K562 (cell line): ENCODE measurements around the gene B2M. TPM values are rescaled to one million over a fixed set of nuclear protein-coding genes. Genes with fewer than 3 reads are reported as not detected.

Source experiments
- CHCHD3 ChIP-seq: fragments of 250-450 bp; sonication (Bioruptor Pico); IDR thresholded peaks from 2 replicates; pipeline ENCODE4 v2.1.2; 2022; ENCODE audit warnings: mild to moderate bottlenecking
- EHMT2 ChIP-seq: fragments of 450-650 bp; IDR thresholded peaks from 2 replicates; pipeline ENCODE4 v1.6.1; 2018; ENCODE audit warnings: antibody characterized with exemption
- GTF2A2 ChIP-seq: IDR thresholded peaks from 2 replicates; pipeline ENCODE4 v1.6.1; 2016; ENCODE audit warnings: mild to moderate bottlenecking, missing genetic modification characterization, missing compliant biosample characterization
- JUNB ChIP-seq: fragments of 450-650 bp; formaldehyde crosslinking; conservative IDR thresholded peaks from 2 replicates; pipeline ENCODE4 v1.4.0; 2020; ENCODE audit warnings: mild to moderate bottlenecking
- NR4A1 ChIP-seq, 2 experiments: fragments of 250-450 bp in 1 of 2; fragments of 450-650 bp in 1 of 2; sonication (Bioruptor Pico) in 1 of 2; IDR thresholded peaks; 2 replicates each; pipeline versions ENCODE4 v1.4.0 to v1.6.1; 2016 to 2020; ENCODE audit warnings: mild to moderate bottlenecking in 2 of 2, missing compliant biosample characterization in 1 of 2, missing genetic modification characterization in 1 of 2, moderate library complexity in 1 of 2
- POLR2H ChIP-seq: IDR thresholded peaks from 2 replicates; pipeline ENCODE4 v1.6.1; 2016; ENCODE audit warnings: missing genetic modification characterization, low read depth, mild to moderate bottlenecking, control low read depth, missing compliant biosample characterization, moderate library complexity
- PPARD ChIP-seq: fragments of 250-450 bp; sonication (Bioruptor Pico); IDR thresholded peaks from 2 replicates; pipeline ENCODE4 v1.8.0; 2022; ENCODE audit warnings: inconsistent platforms, mild to moderate bottlenecking, moderate library complexity
- RBM39 ChIP-seq: fragments of 200-400 bp; formaldehyde crosslinking; optimal IDR thresholded peaks from 2 replicates; pipeline ENCODE3; 2018; ENCODE audit warnings: low read depth, low read length
- TFAM ChIP-seq: fragments of 250-450 bp; sonication (Bioruptor Pico); conservative IDR thresholded peaks from 2 replicates; pipeline ENCODE4 v1.5.0; 2021; ENCODE audit warnings: mild to moderate bottlenecking, moderate library complexity
- ZMIZ1 ChIP-seq, 2 experiments: fragments of 150-350 bp in 1 of 2; IDR thresholded peaks; 2 replicates each; pipeline ENCODE4 v1.6.1; 2012 to 2016; ENCODE audit warnings: low read depth in 2 of 2, low read length in 2 of 2, mild to moderate bottlenecking in 1 of 2, moderate library complexity in 1 of 2
- ZNF274 ChIP-seq: IDR thresholded peaks from 2 replicates; pipeline ENCODE4 v1.6.1; 2011; ENCODE audit warnings: low read depth, mild to moderate bottlenecking, low read length, moderate library complexity, borderline replicate concordance
- ZNF445 ChIP-seq: fragments of 250-450 bp; sonication (Bioruptor Pico); IDR thresholded peaks from 2 replicates; pipeline ENCODE4 v1.4.0; 2020; ENCODE audit warnings: low read depth, mild to moderate bottlenecking, moderate library complexity
- polyA plus RNA-seq, 8 experiments: library from polyadenylated mRNA; depleted of rRNA in 4 of 8; stranded (reverse) in 5 of 8; unstranded in 3 of 8; fragments of >200 nt; fragmentation: Nextera tagmentation in 2 of 8; fragmentation: Illumina TruSeq in 1 of 8; extraction: Ambion mirVana in 2 of 8; extraction: Trizol in 1 of 8; gene quantifications; 2 replicates each; pipeline versions ENCODE4 v1.2.1 to v1.2.3, GENCODE V29; 2011 to 2014; ENCODE audit warnings: inconsistent platforms in 1 of 8, missing spikeins in 1 of 8
- total RNA-seq, 7 experiments: library from RNA; depleted of rRNA in 6 of 7; stranded (reverse); fragments of >200 nt in 6 of 7; fragmentation: Illumina TruSeq in 2 of 7; extraction: Trizol in 2 of 7; gene quantifications; 2 replicates each; pipeline versions ENCODE4 v1.2.1 to v1.2.3, GENCODE V29; 2011 to 2021; ENCODE audit warnings: low replicate concordance in 1 of 7
- TF ChIP-seq, protein P1 (sequence below): fragments of 200-800 bp; sonication (Bioruptor generic); IDR thresholded peaks from 2 replicates; pipeline ENCODE4 v1.6.1; 2017; ENCODE audit warnings: missing genetic modification characterization, missing compliant biosample characterization
- TF ChIP-seq, protein P2 (sequence below): fragments of 250-450 bp; sonication (Bioruptor Pico); IDR thresholded peaks from 2 replicates; pipeline ENCODE4 v1.4.0; 2020
- TF ChIP-seq, protein P3 (sequence below): fragments of 450-650 bp; IDR thresholded peaks from 2 replicates; pipeline ENCODE4 v1.6.1; 2016

The B2M gene
- total and polyA plus RNA-seq, 9 of the 15 experiments (the other 6 are each of a cell fraction or from before 2014, with no cell fraction given), result 460 to 3,138 (median 1,032) TPM

GRCh38 chr15:44711096-44711742 is at the start of gene B2M, which contains the start of gene PATL2 (continued):
- TF ChIP-seq CHCHD3, result 0 out of 2 replicates have a peak, but pooled peaks have one; percentile 76
- TF ChIP-seq RBM39, result no peak
- peak; percentile 97 for TF ChIP-seq POLR2H (tag)
- no peak for TF ChIP-seq EHMT2
- TF ChIP-seq NR4A1 (CRISPR knock-in tag; IDR thresholded peaks at IDR 0.05), result no peak; the same call in 1 of the 2 replicates
- no peak for TF ChIP-seq NR4A1 (tag; IDR thresholded peaks at IDR 0.05)
- TF ChIP-seq ZNF445 (CRISPR knock-in tag), result no peak
- TF ChIP-seq JUNB (CRISPR knock-in tag), result no peak
- no peak for TF ChIP-seq PPARD (CRISPR knock-in tag)
- TF ChIP-seq, protein P1, sequence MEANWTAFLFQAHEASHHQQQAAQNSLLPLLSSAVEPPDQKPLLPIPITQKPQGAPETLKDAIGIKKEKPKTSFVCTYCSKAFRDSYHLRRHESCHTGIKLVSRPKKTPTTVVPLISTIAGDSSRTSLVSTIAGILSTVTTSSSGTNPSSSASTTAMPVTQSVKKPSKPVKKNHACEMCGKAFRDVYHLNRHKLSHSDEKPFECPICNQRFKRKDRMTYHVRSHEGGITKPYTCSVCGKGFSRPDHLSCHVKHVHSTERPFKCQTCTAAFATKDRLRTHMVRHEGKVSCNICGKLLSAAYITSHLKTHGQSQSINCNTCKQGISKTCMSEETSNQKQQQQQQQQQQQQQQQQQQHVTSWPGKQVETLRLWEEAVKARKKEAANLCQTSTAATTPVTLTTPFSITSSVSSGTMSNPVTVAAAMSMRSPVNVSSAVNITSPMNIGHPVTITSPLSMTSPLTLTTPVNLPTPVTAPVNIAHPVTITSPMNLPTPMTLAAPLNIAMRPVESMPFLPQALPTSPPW (CRISPR knock-in tag), result no peak
- no peak for TF ChIP-seq TFAM (CRISPR knock-in tag)
- TF ChIP-seq, protein P2, sequence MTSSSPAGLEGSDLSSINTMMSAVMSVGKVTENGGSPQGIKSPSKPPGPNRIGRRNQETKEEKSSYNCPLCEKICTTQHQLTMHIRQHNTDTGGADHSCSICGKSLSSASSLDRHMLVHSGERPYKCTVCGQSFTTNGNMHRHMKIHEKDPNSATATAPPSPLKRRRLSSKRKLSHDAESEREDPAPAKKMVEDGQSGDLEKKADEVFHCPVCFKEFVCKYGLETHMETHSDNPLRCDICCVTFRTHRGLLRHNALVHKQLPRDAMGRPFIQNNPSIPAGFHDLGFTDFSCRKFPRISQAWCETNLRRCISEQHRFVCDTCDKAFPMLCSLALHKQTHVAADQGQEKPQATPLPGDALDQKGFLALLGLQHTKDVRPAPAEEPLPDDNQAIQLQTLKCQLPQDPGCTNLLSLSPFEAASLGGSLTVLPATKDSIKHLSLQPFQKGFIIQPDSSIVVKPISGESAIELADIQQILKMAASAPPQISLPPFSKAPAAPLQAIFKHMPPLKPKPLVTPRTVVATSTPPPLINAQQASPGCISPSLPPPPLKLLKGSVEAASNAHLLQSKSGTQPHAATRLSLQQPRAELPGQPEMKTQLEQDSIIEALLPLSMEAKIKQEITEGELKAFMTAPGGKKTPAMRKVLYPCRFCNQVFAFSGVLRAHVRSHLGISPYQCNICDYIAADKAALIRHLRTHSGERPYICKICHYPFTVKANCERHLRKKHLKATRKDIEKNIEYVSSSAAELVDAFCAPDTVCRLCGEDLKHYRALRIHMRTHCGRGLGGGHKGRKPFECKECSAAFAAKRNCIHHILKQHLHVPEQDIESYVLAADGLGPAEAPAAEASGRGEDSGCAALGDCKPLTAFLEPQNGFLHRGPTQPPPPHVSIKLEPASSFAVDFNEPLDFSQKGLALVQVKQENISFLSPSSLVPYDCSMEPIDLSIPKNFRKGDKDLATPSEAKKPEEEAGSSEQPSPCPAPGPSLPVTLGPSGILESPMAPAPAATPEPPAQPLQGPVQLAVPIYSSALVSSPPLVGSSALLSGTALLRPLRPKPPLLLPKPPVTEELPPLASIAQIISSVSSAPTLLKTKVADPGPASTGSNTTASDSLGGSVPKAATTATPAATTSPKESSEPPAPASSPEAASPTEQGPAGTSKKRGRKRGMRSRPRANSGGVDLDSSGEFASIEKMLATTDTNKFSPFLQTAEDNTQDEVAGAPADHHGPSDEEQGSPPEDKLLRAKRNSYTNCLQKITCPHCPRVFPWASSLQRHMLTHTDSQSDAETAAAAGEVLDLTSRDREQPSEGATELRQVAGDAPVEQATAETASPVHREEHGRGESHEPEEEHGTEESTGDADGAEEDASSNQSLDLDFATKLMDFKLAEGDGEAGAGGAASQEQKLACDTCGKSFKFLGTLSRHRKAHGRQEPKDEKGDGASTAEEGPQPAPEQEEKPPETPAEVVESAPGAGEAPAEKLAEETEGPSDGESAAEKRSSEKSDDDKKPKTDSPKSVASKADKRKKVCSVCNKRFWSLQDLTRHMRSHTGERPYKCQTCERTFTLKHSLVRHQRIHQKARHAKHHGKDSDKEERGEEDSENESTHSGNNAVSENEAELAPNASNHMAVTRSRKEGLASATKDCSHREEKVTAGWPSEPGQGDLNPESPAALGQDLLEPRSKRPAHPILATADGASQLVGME, result no peak
- peak in 1 of 2 experiments; percentile 86; a peak in 2 of 4 replicates for TF ChIP-seq ZMIZ1 (IDR thresholded peaks at IDR 0.05; ENCODE audit: low read depth in 2 of 2, low read length in 2 of 2)
- TF ChIP-seq ZNF274, result no peak
- TF ChIP-seq GTF2A2 (tag), result peak; percentile 68; the same call in 1 of the 2 replicates
- TF ChIP-seq, protein P3, sequence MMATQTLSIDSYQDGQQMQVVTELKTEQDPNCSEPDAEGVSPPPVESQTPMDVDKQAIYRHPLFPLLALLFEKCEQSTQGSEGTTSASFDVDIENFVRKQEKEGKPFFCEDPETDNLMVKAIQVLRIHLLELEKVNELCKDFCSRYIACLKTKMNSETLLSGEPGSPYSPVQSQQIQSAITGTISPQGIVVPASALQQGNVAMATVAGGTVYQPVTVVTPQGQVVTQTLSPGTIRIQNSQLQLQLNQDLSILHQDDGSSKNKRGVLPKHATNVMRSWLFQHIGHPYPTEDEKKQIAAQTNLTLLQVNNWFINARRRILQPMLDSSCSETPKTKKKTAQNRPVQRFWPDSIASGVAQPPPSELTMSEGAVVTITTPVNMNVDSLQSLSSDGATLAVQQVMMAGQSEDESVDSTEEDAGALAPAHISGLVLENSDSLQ, result peak; percentile 53; the same call in 1 of the 2 replicates
